ENCODE measurements around the gene MACROD1.
A peak's percentile ranks its signal among the peaks of the same experiment; 100 is the strongest.

The MACROD1 gene

GRCh38 chr11:64113462-64113780 lies 52.5 kb downstream of the MACROD1 start:
- DNase-seq (ENCODE audit: low spot score) = no peak

- DNase-seq (ENCODE audit: low spot score) = no peak
Measured at GRCh38 chr11:64112771-64113461, 53.0 kb downstream of the MACROD1 start.

- DNase-seq (ENCODE audit: low spot score) = no peak
Measured at GRCh38 chr11:64110465-64111375, 55.2 kb downstream of the MACROD1 start.

- DNase-seq (ENCODE audit: low spot score) = no peak
Measured at GRCh38 chr11:64109332-64109731, 56.6 kb downstream of the MACROD1 start.

GRCh38 chr11:64107303-64107702 lies 58.6 kb downstream of the MACROD1 start:
- no peak for DNase-seq (ENCODE audit: low spot score)

GRCh38 chr11:64104632-64105031 lies 61.3 kb downstream of the MACROD1 start:
- DNase-seq (ENCODE audit: low spot score) = no peak

- no peak for DNase-seq (ENCODE audit: low spot score)
Measured at GRCh38 chr11:64103277-64103985, 62.5 kb downstream of the MACROD1 start.

GRCh38 chr11:64102005-64102738 lies 63.7 kb downstream of the MACROD1 start:
- DNase-seq (ENCODE audit: low spot score) = no peak

GRCh38 chr11:64101461-64101860 lies 64.5 kb downstream of the MACROD1 start:
- DNase-seq (ENCODE audit: low spot score) = peak; percentile 47

GRCh38 chr11:64100782-64101353 lies 65.0 kb downstream of the MACROD1 start:
- no peak for DNase-seq (ENCODE audit: low spot score)

GRCh38 chr11:64100360-64100759 lies 65.6 kb downstream of the MACROD1 start:
- no peak for DNase-seq (ENCODE audit: low spot score)

- DNase-seq (ENCODE audit: low spot score) = no peak
Measured at GRCh38 chr11:64099436-64099835, 66.5 kb downstream of the MACROD1 start.

GRCh38 chr11:64098318-64098831 lies 67.5 kb downstream of the MACROD1 start:
- no peak for DNase-seq (ENCODE audit: low spot score)

GRCh38 chr11:64097468-64098317 lies 68.2 kb downstream of the MACROD1 start:
- DNase-seq (ENCODE audit: low spot score) = peak; percentile 63

- peak; percentile 47 for DNase-seq (ENCODE audit: low spot score)
Measured at GRCh38 chr11:64096835-64097234, 69.1 kb downstream of the MACROD1 start.

GRCh38 chr11:64095949-64096348 lies 70.0 kb downstream of the MACROD1 start:
- DNase-seq (ENCODE audit: low spot score) = no peak

GRCh38 chr11:64095273-64095817 lies 70.6 kb downstream of the MACROD1 start:
- no peak for DNase-seq (ENCODE audit: low spot score)

- peak; percentile 33 for DNase-seq (ENCODE audit: low spot score)
Measured at GRCh38 chr11:64094463-64095260, 71.3 kb downstream of the MACROD1 start.

Data from Ammon's horn (tissue), 1 donor.